ENCODE results near the gene NOXO1. TPM values are rescaled to one million over a fixed set of nuclear protein-coding genes. Genes with fewer than 3 reads are reported as not detected.
A peak's percentile ranks its signal among the peaks of the same experiment; 100 is the strongest.

The NOXO1 gene
- total and polyA plus RNA-seq, 9 of the 15 experiments (the other 6 are each of a cell fraction or from before 2014, with no cell fraction given), result not detected

DNA sequence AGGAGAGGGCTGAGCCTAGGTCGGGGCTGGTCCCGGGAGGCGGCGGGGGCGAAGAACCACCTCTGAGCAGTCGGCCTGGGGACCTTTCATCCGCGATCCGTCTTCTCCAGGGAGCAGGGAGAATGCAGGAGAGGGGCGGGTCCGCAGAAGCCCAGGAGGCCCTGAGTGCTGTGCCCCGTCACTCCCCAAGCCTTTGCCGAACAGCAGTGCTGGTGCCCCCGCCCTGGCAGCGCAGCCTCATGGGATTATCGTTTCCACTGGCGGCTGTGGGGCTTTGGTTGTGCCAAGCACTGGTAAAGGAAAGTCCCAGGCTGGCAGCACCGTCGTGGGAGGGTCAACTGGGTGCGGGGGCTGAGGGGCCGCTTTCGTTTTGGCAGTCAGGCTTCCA, 8.8 kb downstream of the NOXO1 start:
- 0 out of 2 replicates have a peak, but pooled peaks have one; percentile 26 for TF ChIP-seq KLF13 (tag; IDR thresholded peaks at IDR 0.05; ENCODE audit: borderline replicate concordance, low read depth)
- no peak for TF ChIP-seq PHF20 (IDR thresholded peaks at IDR 0.05; ENCODE audit: partially characterized antibody)
- TF ChIP-seq ZFX (CRISPR knock-in tag; IDR thresholded peaks at IDR 0.05), result no peak
- no peak for TF ChIP-seq CCAR2 (IDR thresholded peaks at IDR 0.05; ENCODE audit: low read depth, low read length)
- TF ChIP-seq, protein P1, sequence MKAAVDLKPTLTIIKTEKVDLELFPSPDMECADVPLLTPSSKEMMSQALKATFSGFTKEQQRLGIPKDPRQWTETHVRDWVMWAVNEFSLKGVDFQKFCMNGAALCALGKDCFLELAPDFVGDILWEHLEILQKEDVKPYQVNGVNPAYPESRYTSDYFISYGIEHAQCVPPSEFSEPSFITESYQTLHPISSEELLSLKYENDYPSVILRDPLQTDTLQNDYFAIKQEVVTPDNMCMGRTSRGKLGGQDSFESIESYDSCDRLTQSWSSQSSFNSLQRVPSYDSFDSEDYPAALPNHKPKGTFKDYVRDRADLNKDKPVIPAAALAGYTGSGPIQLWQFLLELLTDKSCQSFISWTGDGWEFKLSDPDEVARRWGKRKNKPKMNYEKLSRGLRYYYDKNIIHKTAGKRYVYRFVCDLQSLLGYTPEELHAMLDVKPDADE (conservative IDR thresholded peaks at IDR 0.05; ENCODE audit: control insufficient read depth, low read depth, low read length), result 0 out of 2 replicates have a peak, but pooled peaks have one; percentile 36
- no peak for TF ChIP-seq POLR2B (IDR thresholded peaks at IDR 0.05; ENCODE audit: low read depth, partially characterized antibody)
- TF ChIP-seq FOXJ3 (CRISPR knock-in tag; IDR thresholded peaks at IDR 0.05), result no peak
- TF ChIP-seq SIN3A (IDR thresholded peaks at IDR 0.05; ENCODE audit: borderline replicate concordance in 2 of 2, control insufficient read depth in 1 of 2, low read depth in 2 of 2, low read length in 2 of 2), result 0 out of 4 replicates have a peak, but pooled peaks of 1 of the 2 experiments have one; percentile 69
- no peak for TF ChIP-seq MCM7 (IDR thresholded peaks at IDR 0.05)
- no peak for TF ChIP-seq MBD2 (IDR thresholded peaks at IDR 0.05; ENCODE audit: borderline replicate concordance, low read depth)
- TF ChIP-seq ZBTB7A (IDR thresholded peaks at IDR 0.05; ENCODE audit: borderline replicate concordance, control insufficient read depth, low read depth, low read length), result peak; percentile 67; the same call in 1 of the 2 replicates
- TF ChIP-seq ZNF324 (CRISPR knock-in tag; IDR thresholded peaks at IDR 0.05), result no peak
- Histone ChIP-seq H3K4me3 (peak overlapping the region; percentile 100), H3K36me3 (ENCODE audit: control insufficient read depth, insufficient read depth, low read length) (peaks cover 42% of the 10 kb centered on the region; the same call in 2 of the 3 replicates), H3K27ac (ENCODE audit: extremely low read depth, low read depth, low read length) (peak overlapping the region; percentile 84), H3K27me3 (ENCODE audit: control insufficient read depth in 2 of 2, insufficient read depth in 2 of 2, low read length in 2 of 2) (no peaks in the 10 kb centered on the region), H3K4me2 (ENCODE audit: insufficient read depth, low read length) (peak overlapping the region; percentile 91), H3K9me3 (replicated peaks; ENCODE audit: control insufficient read depth, insufficient read depth, low read depth, low read length) (no peaks in the 10 kb centered on the region), H4K20me1 (replicated peaks; ENCODE audit: control insufficient read depth, insufficient read depth, low read length) (no peaks in the 10 kb centered on the region), H2AFZ (ENCODE audit: low read depth, low read length) (0 out of 2 replicates have a peak overlapping the region, but pooled peaks have one; percentile 68), H3K4me1 (replicated peaks in 1 of 2; ENCODE audit: control insufficient read depth in 2 of 2, insufficient read depth in 2 of 2, low read length in 2 of 2) (peaks cover 7 to 70% of the 10 kb centered on the region in 2 experiments; a peak in 4 of 5 replicates), H3K9me1 (ENCODE audit: control insufficient read depth, insufficient read depth, low read length) (peaks cover 3% of the 10 kb centered on the region), H3K9ac (ENCODE audit: insufficient read depth in 1 of 2, low read depth in 2 of 2, low read length in 2 of 2) (peak overlapping the region; percentile 90 to 99), H3K79me2 (ENCODE audit: control insufficient read depth, insufficient read depth, low read length) (peaks cover 38% of the 10 kb centered on the region)
- CTCF ChIA-PET (ENCODE audit: low intra/inter-chr PET ratio), result no interaction called here
- TSS peak; percentile 59 for BruUV-seq (replicated peaks)
- intact Hi-C loops (cut with micrococcal nuclease), result no loop called here
- DNase-seq (ENCODE audit: extremely low read depth in 1 of 4, low spot score in 3 of 4) (peak in 1 of 4 experiments; percentile 46), FAIRE-seq (no peak), ATAC-seq (peak; percentile 61)
- in situ Hi-C loops (cut with MboI), result no loop called here
- POLR2A ChIA-PET, result interaction anchor here (1.0 to 2.2 kb wide), 7 partner anchors 8 to 183 kb away, joined by 3 to 16 read pairs (median 7); partner anchors contain the start of genes GFER, NDUFB10, NOXO1 and RPS2
- WGBS (ENCODE audit: insufficient coverage, low coverage, missing lambda C conversion rate), result under 1% methylated on average over 22 of the region's 22 CpGs

Data from K562 (cell line).